ENCODE data around the gene FABP7.

The FABP7 gene

GRCh38 chr6:122801397-122801796 lies 21.9 kb downstream of the FABP7 start:
- H3K4me1 ChIP-seq: no peaks in the 10 kb centered on the region
- no peak for DNase-seq

GRCh38 chr6:122803171-122803661 lies 23.7 kb downstream of the FABP7 start:
- Histone ChIP-seq H3K4me3 (ENCODE audit: low read depth, low read length) (no peak overlapping the region), H3K4me1 (no peaks in the 10 kb centered on the region), H3K27me3 (no peaks in the 10 kb centered on the region), H3K9me3 (no peaks in the 10 kb centered on the region), H3K36me3 (no peaks in the 10 kb centered on the region)
- TF ChIP-seq, protein P1, sequence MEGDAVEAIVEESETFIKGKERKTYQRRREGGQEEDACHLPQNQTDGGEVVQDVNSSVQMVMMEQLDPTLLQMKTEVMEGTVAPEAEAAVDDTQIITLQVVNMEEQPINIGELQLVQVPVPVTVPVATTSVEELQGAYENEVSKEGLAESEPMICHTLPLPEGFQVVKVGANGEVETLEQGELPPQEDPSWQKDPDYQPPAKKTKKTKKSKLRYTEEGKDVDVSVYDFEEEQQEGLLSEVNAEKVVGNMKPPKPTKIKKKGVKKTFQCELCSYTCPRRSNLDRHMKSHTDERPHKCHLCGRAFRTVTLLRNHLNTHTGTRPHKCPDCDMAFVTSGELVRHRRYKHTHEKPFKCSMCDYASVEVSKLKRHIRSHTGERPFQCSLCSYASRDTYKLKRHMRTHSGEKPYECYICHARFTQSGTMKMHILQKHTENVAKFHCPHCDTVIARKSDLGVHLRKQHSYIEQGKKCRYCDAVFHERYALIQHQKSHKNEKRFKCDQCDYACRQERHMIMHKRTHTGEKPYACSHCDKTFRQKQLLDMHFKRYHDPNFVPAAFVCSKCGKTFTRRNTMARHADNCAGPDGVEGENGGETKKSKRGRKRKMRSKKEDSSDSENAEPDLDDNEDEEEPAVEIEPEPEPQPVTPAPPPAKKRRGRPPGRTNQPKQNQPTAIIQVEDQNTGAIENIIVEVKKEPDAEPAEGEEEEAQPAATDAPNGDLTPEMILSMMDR (IDR thresholded peaks at IDR 0.05; ENCODE audit: low read depth, low read length): no peak
- DNase-seq: no peak

More at GRCh38 chr6:122801397-122801796, 21.9 kb downstream of the FABP7 start:
- Histone ChIP-seq H3K4me3 (ENCODE audit: low read depth, low read length) (no peak overlapping the region), H3K9me3 (no peaks in the 10 kb centered on the region), H3K36me3 (no peaks in the 10 kb centered on the region), H3K27me3 (no peaks in the 10 kb centered on the region)
- TF ChIP-seq, protein P1 (IDR thresholded peaks at IDR 0.05; ENCODE audit: low read depth, low read length): no peak

- H3K9me3 ChIP-seq: no peaks in the 10 kb centered on the region
- no peaks in the 10 kb centered on the region for H3K36me3 ChIP-seq
- no peak overlapping the region for H3K4me3 ChIP-seq (ENCODE audit: low read depth, low read length)
- H3K4me1 ChIP-seq: no peaks in the 10 kb centered on the region
- no peak for DNase-seq
- no peaks in the 10 kb centered on the region for H3K27me3 ChIP-seq
- TF ChIP-seq, protein P1 (IDR thresholded peaks at IDR 0.05; ENCODE audit: low read depth, low read length): no peak
These were observed 25.5 kb downstream of the FABP7 start for GRCh38 chr6:122804962-122805485.

- Histone ChIP-seq H3K4me1 (no peaks in the 10 kb centered on the region), H3K9me3 (no peaks in the 10 kb centered on the region), H3K4me3 (ENCODE audit: low read depth, low read length) (no peak overlapping the region), H3K36me3 (no peaks in the 10 kb centered on the region), H3K27me3 (no peaks in the 10 kb centered on the region)
- DNase-seq: no peak
- TF ChIP-seq, protein P1 (IDR thresholded peaks at IDR 0.05; ENCODE audit: low read depth, low read length): no peak
These were observed 26.8 kb downstream of the FABP7 start for GRCh38 chr6:122806291-122806690.

- Histone ChIP-seq H3K4me1 (no peaks in the 10 kb centered on the region), H3K27me3 (no peaks in the 10 kb centered on the region), H3K4me3 (ENCODE audit: low read depth, low read length) (no peak overlapping the region), H3K36me3 (no peaks in the 10 kb centered on the region), H3K9me3 (no peaks in the 10 kb centered on the region)
- DNase-seq: no peak
- TF ChIP-seq, protein P1 (IDR thresholded peaks at IDR 0.05; ENCODE audit: low read depth, low read length): no peak
These were observed 28.8 kb downstream of the FABP7 start for GRCh38 chr6:122808121-122808885.

DNA sequence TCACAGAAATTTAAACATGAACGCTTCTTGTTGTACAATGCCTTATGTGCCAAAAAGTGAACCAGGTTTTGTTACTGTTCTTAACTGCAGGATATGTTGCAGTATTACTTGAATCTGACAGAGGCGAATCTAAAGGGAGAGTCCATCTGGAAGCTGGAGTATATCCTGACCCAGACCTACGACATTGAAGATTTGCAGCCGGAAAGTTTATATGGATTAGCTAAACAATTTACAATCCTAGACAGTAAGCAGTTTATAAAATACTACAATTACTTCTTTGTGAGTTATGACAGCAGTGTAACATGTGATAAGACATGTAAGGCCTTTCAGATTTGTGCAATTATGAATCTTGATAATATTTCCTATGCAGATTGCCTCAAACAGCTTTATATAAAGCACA lies 29.5 kb downstream of the FABP7 start:
- H3K4me1 ChIP-seq: no peaks in the 10 kb centered on the region
- H3K9me3 ChIP-seq: no peaks in the 10 kb centered on the region
- H3K36me3 ChIP-seq: no peaks in the 10 kb centered on the region
- DNase-seq: no peak
- no peak overlapping the region for H3K4me3 ChIP-seq (ENCODE audit: low read depth, low read length)
- H3K27me3 ChIP-seq: no peaks in the 10 kb centered on the region
- TF ChIP-seq, protein P1 (IDR thresholded peaks at IDR 0.05; ENCODE audit: low read depth, low read length): no peak

Measured in BE2C (cell line).